D721Med (cell line): ENCODE results near the gene TIMELESS.

Experiments used
- DNase-seq: peaks from one replicate; pipeline ENCODE4 v3.0.0; 2011; ENCODE audit warnings: low spot score; ENCODE audit not compliant: insufficient read length
- FAIRE-seq: peaks from 2 replicates; lab custom pipeline; 2011; peaks lifted over from hg19 to GRCh38; lab: Jason Lieb, UNC
- CTCF ChIP-seq: IDR thresholded peaks from 2 replicates; pipeline ENCODE4 v1.5.1; 2012; ENCODE audit warnings: mild to moderate bottlenecking, control low read depth; ENCODE audit not compliant: insufficient read depth; ENCODE audit errors: missing control alignments

Gene TIMELESS

GRCh38 chr12:56488041-56488955, 39.1 kb upstream of the TIMELESS start, which contains the start of gene GLS2:
TSS of gene GLS2 (minus strand) at chr12:56488161. CDS start at chr12:56488118, 43 bp downstream.
- DNase-seq (no peak), FAIRE-seq (no peak)
- TF ChIP-seq CTCF, result no peak

GRCh38 chr12:56487448-56488040, 38.3 kb upstream of the TIMELESS start:
- TF ChIP-seq CTCF, result no peak
- DNase-seq (no peak), FAIRE-seq (no peak)

- no peak for DNase-seq
- FAIRE-seq, result no peak
Observed at GRCh38 chr12:56486694-56487093, 37.5 kb upstream of the TIMELESS start.

GRCh38 chr12:56484566-56484965, 35.3 kb upstream of the TIMELESS start:
- DNase-seq (no peak), FAIRE-seq (no peak)
- no peak for TF ChIP-seq CTCF

More at GRCh38 chr12:56486694-56487093, 37.5 kb upstream of the TIMELESS start:
- no peak for TF ChIP-seq CTCF

GRCh38 chr12:56479625-56480024, 30.4 kb upstream of the TIMELESS start:
- no peak for TF ChIP-seq CTCF
- DNase-seq (no peak), FAIRE-seq (no peak)

- DNase-seq (no peak), FAIRE-seq (no peak)
- TF ChIP-seq CTCF, result no peak
Observed at GRCh38 chr12:56477521-56478225, 28.4 kb upstream of the TIMELESS start.
